LHCN-M2 (cell line): Measurements from ENCODE around the gene HORMAD2. TPM values are rescaled to one million over a fixed set of nuclear protein-coding genes. Genes with fewer than 3 reads are reported as not detected.
A peak's percentile ranks its signal among the peaks of the same experiment; 100 is the strongest.
"Not testable (repeated sequence)": the region's sequence is repeated elsewhere in the genome, so short reads cannot be mapped to it uniquely, and the experiment has no call there.

Source experiments
- DNase-seq: peaks from one replicate; pipeline ENCODE4 v3.0.0-alpha.2; 2012; ENCODE audit warnings: low read depth
- total RNA-seq: library from RNA; depleted of rRNA; stranded (reverse); fragments of >200 nt; gene quantifications from 2 replicates; pipeline ENCODE4 v1.2.3, GENCODE V29; 2014

The HORMAD2 gene
- total RNA-seq, 1 experiment from 2014 or later, result not detected

- peak; percentile 63 for DNase-seq
These were observed 128.7 kb downstream of the HORMAD2 start for GRCh38 chr22:30208631-30209603.

DNA sequence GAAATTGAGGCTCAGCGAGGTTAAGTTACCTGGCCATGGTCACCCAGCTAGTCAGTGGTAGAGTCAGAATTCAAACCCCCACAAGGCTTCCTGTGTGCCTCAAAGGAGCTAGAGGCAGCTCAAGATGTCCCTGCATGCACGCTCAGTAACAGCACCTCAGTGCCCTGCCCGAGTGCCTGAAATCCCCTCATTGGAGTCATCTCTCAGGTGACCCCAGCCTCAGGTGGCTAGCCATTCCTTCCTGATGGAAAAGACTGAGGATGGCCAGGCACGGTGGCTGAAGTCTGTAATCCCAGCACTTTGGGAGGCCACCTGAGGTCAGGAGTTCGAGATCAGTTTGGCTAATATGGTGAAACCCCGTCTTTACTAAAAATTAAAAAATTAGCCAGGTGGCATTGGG lies 129.4 kb downstream of the HORMAD2 start:
- no peak for DNase-seq

DNA sequence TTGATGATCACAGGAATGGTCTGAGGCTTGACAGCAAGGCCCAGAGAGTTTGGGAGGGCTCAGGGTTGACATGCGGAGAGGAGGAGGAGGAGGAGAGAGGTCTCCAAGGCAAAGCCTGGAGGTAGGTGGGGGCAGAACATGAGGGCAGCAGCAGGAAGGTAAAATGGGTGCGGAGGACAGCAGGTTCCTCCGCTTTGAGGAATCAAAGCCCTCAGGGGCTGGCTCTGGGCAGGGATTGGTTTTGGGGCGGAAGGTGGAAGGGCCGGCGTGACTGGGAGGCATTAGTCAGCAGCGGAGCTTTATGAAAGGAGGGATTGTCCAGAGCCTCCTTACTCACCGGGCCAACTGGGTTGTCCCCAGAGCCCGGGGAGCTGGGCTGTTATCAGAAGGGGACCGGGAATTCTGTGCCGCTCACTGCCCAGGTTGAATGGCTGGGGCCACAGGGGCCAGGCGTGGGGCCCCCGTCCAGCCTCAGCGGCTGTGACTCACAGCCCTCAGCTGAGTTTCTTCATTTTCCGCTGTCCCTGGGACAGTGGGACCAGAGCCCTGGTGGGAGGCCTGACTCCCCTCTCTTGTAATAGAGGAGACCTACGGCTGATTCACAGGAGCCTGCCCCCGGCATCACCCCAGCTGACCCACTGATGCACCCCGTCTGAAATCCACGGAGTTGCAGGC lies 130.1 kb downstream of the HORMAD2 start:
- peak; percentile 84 for DNase-seq

- DNase-seq, result no peak
These were observed 131.0 kb downstream of the HORMAD2 start for GRCh38 chr22:30211124-30211820.

- peak; percentile 90 for DNase-seq
These were observed 132.2 kb downstream of the HORMAD2 start for GRCh38 chr22:30212363-30212995.

- peak; percentile 77 for DNase-seq
These were observed 132.8 kb downstream of the HORMAD2 start for GRCh38 chr22:30212996-30213441.

GRCh38 chr22:30214703-30215407 lies 134.6 kb downstream of the HORMAD2 start:
- no peak for DNase-seq

DNA sequence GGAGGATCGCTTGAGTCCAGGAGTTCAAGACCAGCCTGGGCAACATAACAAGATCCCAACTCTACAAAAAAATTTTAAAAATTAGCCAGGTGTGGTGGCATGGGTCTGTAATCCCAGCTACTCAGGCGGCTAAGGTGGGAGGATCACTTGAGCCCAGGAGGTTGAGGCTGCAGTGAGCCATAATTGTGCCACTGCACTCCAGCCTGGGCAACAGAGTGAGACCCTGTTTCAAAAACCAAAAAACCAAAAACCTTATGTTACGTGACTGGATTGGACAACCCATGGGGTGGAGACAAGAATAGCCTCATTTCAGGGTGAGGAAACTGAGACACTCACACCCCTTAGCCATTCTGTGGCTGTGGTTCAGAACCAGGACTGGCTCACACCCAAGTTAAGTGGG lies 136.0 kb downstream of the HORMAD2 start:
- DNase-seq, result not testable (repeated sequence)

- DNase-seq, result no peak
These were observed 136.4 kb downstream of the HORMAD2 start for GRCh38 chr22:30216710-30217109.

DNA sequence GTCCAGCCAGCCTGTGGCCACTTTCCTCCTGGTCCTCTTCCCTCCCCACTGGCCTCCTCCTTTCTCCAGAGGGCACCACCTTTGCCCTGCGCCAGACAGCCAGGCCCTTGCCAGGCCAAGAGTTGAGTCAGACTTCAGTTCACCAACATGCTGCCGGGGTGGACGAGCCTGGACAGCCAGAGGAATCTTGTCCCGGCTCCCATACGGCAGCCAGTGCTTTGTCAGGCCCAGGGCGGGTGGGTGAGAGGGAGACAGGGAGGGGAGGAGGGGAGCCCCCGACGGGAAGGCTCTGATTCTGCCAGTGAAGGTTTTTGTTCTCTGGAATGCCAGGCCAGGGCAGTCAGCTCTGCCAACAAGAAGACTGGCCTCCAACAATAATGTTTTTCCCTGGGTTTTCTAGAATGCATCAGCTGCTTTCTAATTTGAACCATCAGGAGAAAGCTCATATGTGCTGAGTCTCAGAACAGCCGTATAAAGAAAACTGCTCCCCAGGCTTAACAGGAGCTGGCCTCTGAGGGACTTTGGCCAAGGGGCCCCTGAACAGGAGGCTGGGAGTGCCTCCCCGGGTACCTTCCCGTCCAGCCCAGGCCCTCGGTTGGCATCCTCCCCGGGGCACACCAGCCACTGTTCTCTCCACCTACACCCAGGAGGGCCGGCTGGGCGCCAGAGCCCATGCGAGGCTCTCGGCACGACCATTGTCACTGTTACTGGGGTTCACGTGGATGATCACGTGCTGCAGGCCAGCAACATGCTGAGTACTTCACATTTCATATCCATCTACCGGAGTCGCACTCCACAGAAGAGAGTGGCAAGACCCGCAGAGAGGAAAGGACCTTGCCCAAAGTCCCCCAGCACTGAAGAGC lies 137.7 kb downstream of the HORMAD2 start:
- DNase-seq, result peak; percentile 39

DNA sequence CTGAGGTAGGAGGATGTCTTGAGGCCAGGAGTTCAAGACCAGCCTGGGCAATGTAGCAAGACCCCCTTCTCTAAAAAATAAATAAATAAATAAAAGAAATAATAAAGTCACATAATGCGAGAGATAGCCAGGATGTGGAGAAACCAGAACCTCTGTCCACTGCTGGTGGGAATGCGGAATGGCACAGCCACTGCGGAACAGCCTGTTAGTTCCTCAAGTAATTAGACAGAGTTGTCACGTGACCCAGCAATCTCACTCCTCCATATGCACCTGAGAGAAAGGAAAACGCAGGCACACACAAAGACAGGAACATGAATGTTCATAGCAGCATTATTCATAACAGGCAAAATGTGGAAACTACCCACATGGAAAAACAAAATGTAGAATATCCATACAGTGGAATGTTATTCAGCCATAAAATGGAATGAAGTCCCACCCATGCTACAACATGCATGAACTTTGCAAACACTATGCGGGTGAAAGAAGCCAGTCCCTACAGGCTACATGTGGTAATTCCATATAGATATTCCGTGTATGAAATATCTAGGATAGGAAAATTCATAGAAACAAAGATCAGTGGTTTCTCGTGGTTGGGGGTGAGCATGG lies 138.9 kb downstream of the HORMAD2 start:
- DNase-seq, result no peak

DNA sequence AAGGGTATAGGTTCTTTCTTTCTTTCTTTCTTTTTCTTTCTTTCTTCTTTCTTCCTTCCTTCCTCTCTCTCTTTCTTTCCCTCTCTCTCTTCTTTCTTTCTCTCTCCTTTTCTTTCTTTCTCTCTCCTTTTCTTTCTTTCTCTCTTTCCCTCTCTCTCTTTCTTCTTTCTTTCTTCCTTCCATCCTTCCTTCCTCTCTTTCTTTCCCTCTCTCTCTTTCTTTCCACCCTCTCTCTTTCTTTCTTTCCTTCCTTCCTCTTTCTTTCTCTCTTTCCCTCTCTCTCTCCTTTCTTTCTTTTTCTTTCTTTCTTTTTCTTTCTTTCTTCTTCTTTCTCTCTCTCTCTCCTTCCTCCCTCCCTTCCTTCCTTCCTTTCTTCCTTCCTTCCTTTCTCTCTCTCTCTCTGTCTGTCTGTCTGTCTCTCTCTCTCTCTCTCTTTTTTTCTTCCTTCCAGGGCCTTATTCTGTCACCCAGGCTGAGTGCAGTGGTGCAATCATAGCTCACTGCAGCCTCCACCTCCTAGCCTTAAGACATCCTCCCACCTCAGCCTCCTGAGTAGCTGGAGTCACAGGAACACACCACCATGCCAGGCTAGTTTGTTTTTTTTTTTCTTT lies 139.5 kb downstream of the HORMAD2 start:
- no peak for DNase-seq

GRCh38 chr22:30220338-30221012 lies 140.2 kb downstream of the HORMAD2 start:
- no peak for DNase-seq

DNA sequence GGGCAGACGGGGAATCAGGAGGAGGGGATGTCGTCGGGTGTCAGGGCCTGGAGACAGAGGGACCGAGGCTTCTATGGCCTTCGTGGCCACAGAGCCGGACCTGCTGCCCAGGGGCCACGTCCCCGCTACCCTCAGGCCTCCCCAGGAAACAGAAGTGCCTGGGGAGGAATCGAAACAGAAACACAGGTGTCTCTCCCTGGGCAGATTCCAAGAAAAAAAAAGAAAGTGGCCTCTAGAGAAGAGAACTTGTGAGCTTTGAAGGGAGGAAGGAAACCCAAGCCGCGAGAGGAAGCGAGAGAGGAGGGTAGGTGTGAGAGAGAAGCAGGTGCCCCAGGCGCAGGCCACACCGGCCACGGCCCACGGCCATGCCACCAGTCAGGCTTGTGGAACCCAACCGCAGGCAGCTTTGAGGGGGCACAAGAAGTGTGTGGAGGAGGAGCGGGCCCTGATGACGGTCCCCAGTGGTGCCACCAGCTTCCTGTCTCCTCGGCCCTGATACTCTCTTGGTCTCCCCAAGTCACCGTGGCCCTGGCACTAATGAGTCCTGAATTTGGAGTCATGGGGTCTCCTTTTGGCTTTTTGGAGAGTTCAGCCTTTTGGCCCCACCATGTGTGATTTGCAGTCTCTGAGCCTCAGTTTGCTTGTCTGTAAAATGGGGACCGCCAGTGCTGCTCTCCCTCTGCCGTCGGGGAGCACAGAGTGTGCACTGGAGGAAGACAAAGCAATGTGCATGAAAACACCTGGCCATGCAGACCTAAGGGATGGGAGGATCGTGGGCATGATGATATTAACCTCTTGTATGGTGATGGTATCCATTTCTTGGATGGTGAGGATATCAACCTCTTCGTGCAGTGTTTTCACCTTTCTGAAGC lies 141.1 kb downstream of the HORMAD2 start:
- no peak for DNase-seq

GRCh38 chr22:30222321-30222720 lies 142.1 kb downstream of the HORMAD2 start:
- no peak for DNase-seq

GRCh38 chr22:30223303-30223702 lies 143.0 kb downstream of the HORMAD2 start:
- DNase-seq, result no peak

DNA sequence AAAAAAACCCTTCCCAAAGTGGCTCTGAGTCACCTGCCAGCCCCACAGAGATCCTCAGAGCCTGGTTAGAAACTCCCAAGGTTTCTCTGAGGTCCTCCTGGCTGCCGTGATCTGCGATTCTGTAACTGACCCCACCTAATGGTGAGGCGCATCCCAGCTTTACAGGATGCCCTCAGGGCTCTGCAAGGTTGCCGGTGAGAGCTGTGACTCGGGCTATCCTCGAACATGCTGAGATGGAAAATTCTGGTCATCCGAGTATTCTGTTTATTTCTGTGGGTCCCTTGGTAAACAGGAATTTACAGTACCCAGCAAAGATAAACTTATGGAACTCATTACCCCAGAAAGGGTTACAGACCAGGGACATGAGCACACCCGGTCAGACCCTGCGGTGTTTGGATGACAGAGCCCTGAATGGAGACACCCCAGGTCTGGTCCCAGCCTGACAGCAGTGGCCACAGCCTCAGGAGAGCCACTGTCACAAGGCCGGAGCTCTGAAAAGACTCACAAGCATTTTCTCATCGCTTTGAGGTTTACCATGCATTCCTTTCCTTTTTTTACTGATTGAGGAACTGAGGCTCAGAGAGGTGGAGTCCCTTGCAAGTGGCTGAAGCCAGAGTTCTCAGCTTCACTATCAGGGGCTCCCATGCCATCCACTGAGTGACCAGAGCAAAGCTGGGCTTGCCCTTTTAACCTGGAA lies 144.0 kb downstream of the HORMAD2 start:
- DNase-seq, result no peak
